NCI-H1436 treated with DMSO at 0.1 percent for 48 hours (cell line): ENCODE measurements around the gene NEGR1.

Experiments used
- DNase-seq: peaks from one replicate; lab custom pipeline; 2025; lab: John Stamatoyannopoulos, UW

The NEGR1 gene

DNA sequence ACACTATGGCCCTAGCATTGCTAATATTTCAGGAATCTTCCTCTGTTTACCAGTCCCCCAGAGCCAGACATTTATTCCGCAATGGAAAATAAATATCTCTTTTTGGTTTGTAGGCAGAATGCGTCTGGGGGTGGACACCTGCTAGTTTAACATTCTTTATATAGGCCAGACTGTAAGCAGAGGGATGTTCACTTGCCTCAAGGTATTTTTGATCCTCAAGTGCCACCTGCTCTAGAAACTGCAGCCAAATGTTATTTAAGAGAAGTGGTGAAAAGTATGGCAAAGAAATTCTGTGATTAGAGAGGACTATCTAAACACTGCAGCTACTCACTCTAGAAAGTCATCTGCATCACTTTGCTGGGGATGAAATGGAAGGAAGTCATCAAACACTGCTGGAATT lies 164.7 kb downstream of the NEGR1 start:
- no peak for DNase-seq

DNA sequence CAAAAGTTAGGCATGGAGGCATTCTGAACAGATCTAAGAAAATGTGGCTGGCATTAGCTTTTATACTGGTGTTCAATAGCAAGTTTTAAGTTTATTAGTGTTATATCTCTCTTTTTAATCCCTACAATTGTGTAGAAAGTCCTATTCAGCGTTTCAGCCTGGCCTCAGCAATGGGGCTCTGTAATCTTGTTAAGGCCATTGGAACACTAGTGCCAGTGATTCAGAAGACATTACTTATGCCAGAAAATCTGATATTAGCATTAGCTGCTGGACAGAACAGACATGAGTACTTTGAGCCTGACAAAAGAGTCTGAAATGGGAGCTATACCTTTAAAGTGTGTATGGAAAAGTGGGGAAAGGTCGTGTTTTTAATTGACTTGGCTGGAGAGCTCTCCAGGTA lies 167.0 kb downstream of the NEGR1 start:
- DNase-seq = no peak

DNA sequence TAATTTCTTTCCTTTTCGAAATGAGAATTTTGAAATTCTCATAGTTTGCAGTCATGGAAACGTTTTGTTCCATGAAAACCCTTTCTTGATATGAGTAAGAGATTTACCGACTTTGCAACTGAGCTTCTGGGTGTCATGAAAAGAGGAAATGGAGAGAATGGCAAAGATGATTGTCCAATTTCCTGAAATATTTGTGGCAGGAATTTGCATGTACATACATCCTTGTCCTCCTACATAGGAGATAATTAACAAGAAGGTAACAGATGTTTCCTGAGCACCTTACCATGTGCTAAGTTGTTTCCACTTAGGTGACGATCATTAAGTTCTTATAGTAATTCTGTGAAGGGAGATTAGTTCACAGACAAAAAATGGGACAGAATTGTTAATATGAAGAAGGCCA lies 170.7 kb downstream of the NEGR1 start:
- no peak for DNase-seq

DNA sequence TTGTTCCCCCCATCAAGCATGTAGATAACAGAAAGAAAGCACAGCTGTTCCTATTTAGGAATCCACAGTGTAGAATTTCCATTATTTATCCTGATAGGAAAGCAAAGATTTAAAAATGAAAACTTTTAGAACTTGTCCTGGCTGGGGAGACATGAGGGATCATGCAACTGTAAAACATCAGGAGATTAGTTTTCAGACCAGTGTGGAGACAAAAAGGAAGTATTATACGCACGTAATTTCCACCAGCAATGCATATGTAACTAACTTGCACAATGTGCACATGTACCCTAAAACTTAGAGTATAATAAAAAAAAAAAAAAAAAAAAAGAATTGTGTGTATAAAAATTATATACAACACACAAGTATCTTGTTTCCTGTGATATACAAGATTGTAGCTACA lies 172.4 kb downstream of the NEGR1 start:
- DNase-seq = no peak

DNA sequence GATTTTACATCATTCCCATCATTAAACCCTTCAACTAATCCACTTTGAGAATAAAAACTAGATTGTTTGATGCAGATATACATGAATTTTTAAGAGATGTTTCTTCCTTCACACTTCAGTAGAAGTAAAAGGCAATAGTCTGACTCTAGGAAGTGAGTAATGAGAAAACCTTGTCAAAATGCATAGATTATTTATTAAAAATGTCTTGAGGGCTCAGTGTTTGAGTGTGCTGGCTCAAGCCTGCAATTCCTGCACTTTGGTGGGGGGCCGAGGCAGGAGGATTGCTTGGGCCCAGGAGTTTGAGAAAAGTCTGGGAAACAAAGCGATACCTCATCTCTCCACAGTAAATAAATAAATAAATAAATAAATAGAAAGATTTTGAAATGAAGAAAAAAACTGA lies 177.1 kb downstream of the NEGR1 start:
- DNase-seq = no peak

DNA sequence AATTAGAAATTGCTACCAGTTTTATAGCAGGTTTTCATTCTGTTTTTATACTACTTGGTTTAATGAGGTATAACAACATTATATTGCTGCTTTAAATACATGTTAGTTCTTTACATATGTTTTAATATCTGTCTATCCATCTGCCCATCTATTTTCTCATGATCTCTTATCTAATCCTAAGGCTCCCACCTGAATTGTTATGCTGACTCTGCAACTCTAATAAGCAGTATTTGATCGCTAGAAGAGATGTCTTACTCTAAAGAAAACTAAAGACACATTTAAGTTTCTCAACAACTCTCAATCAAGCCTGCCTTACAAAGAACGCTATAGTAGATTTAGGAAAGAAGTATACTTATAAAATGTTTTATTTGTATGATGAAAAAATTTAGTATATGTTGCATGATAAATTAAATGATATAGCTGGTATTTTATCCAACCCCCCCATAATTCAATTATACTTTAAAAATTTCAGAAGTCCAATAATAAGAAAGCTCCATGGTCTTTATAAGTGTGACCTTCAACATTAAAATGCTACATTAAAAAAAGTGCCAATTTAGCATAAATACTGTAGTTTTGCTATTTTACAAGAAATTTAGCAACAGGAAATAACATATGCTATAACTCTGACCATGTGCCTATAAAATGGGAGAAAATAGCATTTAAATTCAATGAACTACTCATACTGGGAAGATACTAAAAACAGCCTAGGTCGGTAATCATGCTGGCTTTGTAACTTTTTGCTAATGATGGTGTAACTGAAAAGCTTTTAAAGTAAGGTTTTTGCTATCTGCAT lies 180.3 kb downstream of the NEGR1 start:
- no peak for DNase-seq

DNA sequence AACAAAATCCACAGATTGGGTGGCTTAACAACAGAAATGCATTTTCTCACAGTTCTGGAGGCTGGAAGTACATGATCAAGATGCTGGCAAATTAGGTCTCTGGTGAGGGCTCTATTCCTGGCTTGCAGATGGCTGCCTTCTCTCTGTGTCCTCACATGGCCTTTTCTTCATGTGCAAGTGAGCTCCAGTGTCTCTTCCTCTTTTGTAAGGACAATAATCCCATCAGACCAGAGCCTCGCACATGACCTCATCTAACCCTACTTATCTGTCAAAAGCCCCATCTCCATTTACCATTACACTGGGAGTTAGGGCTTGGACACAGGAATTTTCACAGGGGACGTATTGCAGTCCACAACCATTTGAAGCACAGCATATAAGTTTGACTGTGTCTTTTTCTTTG lies 181.6 kb downstream of the NEGR1 start:
- DNase-seq = no peak

DNA sequence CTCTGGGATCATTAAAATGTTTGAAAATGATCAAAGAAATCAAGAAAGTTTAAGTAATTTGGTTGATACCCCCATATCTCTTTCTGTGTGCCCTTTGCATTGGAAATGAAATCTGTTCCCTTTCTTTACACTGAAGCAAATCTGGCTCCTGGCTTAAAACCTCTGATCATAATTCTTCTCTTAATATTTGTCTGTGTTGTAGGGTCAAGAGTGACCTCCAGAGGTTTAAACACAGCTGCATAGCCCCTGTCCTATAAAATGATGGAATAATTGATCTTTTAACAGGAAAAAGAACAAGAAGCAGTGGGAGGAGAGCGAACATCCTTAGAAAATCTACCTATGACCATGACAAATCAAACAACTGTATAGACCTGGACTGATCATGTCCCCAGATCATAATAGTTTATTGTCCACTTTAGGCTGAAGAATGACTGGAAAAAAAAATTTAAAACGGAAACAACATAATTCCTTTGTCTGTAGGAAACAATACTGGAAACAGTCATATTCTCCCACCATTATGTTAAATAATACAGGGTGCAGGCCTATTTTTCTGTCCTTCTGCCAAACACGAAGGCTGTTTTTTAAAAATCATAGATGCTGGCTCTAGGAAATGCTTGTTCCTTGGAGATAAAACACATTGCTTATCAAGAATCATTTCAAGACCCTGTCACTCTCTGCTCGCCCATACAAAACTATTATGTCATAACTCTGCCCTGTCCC lies 184.3 kb downstream of the NEGR1 start:
- DNase-seq = no peak

DNA sequence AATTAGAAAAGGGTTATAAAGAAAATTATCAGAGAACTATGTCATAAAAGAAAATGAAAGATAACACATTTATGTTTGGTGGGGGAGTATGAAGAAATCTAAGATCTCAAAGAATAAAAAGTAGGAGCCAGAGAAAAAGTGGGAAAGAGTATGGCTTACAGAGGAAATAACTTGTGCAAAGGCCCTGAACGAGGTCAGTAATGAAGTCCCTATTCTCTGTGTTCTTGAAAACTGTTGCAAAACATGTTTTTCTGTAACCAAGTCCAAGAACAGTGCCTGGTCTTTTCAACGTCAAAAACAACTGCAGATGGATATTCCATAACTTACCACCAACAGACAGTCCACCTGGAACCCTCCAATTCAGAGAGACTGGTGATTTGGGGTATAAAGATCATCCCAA lies 188.1 kb downstream of the NEGR1 start:
- no peak for DNase-seq

DNA sequence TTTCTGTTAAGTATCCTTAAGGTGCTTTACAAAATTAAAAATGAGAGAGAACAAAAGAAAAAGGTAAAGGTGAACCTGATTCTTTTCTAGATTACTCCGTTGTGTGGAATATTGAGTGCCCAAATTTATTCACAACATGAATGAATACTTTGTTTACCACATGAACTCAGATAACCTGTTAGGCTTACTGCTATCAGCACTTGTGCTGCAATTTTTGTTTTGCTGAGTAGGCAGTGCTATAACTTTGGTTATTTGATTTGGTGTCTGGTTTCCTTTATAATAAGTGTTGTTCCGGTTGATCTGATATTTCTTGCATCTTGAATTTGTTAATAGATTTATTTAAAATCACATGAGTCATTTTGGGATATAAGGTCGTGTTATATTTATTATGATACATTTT lies 195.9 kb downstream of the NEGR1 start:
- DNase-seq = no peak

DNA sequence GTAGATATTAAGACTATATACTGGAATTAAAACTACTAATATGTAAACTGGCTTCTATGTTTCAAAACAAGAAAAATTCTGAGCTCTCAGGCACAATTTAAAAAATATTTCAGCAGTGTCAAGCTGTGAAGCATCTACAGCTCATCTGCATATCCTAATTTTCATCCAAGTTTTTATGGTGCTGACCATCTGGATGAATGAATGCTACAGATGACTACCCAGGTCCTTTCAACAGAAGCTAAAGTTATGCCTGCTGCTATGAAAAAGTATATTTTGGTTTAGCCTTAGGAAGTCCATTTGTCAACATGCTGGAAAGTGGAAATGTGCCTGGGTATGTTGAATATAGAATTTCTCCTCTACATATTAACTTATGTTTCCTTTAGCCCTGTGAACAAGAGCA lies 206.9 kb downstream of the NEGR1 start:
- DNase-seq = no peak

DNA sequence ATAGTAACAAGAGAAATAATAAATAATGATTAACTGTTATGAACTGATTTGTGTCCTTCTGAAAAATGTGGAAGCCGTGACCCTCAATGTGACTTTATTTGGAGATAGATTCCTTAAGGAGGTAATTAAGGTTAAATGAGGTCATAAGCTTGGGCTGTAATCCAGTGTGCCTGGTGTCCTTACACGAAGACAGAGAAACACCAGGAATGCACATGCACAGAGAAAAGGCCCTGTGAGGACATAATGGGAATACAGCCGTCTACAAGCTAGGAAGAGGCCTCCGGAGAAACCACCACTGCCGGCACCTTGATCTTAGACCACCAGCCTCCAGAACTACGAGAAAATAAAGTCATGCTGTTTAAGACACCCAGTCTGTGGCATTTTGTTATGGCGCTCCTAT lies 215.9 kb downstream of the NEGR1 start:
- no peak for DNase-seq

DNA sequence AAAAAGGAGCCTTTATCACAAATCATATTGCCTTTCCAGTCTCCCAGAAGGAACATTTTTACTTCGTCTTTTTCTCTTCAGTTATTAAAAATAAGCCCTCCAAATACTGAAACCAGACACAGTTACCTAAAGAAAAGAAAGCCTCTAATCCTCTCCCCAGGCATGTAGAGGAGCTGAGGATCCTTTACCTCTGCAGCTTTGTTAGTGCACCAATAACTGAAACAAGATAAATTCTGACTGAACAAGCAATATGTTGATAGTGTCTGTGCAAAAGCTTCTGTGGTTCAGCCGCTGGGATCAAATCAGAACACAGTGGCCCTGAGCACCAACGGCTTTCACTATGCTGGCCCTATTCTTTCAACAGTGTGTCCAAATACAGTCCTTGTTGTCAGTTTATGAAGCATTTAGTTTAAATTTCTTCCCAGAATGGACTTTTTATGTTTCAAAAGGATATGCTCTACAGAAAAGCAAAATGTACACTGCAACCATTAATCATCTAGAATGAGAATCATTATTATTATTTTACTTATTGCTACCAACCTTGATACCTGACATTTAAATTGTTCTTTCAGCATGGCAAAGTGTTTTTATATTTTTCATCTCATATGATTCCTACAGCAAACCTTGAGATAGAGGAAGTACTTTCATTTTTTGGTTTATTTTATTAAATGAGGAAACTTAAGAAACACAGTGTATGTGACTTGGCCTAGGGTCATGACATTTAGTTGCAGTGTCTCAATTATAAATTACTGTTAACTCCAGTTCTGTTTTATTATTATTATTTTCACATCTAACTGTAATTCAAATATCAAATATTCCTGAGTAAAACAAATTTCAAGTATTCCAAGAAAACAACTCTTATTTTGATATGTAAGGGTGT lies 217.9 kb downstream of the NEGR1 start:
- no peak for DNase-seq

DNA sequence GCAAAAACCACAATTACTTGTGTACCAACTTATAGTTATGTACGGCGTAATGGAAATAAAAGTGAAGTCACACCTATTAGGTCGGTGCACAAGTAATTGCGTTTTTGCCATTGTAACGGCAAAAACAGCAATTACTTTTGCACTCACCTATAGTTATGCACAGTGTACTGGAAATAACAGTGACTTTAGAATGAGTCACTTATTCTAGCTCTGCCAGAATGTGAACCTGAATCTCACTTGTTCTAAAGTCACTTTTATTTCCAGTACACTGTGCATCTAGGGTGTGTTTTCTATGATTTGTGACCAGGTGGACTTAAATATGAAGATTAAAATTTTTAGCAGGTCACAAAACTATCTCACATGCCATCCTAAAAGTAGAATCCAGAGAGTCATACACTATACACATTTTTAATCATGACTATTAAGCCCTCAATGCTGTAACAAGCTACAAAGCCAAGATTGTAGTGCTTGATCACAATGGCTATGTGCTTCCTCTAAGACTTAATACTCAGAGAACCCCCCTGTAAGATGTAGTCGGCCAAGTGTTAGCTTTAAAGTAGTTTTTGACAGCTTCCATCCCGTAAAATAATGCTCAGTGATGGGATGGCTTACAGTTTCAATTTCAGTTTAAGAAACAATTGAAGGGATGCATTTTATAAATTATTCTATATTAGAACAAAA lies 218.8 kb downstream of the NEGR1 start:
- no peak for DNase-seq

DNA sequence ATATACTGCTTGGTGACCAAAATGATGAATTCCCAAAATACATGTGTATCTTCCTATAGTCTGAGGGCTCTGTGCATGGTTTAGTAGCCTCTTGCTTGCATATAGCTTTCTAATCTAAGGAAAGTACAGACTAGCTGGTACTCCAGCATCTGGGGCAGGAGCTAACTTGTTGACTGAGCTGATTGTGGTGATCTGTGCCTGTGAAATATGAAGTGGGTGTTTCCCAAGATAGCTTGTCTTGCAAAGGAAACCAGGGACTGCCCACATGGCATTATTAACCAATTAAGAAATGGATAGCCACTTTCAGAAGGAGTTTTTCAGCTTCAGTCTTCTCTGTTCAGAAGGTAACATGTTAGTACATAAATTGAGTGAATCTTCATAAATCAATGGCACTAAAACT lies 219.8 kb downstream of the NEGR1 start:
- no peak for DNase-seq

DNA sequence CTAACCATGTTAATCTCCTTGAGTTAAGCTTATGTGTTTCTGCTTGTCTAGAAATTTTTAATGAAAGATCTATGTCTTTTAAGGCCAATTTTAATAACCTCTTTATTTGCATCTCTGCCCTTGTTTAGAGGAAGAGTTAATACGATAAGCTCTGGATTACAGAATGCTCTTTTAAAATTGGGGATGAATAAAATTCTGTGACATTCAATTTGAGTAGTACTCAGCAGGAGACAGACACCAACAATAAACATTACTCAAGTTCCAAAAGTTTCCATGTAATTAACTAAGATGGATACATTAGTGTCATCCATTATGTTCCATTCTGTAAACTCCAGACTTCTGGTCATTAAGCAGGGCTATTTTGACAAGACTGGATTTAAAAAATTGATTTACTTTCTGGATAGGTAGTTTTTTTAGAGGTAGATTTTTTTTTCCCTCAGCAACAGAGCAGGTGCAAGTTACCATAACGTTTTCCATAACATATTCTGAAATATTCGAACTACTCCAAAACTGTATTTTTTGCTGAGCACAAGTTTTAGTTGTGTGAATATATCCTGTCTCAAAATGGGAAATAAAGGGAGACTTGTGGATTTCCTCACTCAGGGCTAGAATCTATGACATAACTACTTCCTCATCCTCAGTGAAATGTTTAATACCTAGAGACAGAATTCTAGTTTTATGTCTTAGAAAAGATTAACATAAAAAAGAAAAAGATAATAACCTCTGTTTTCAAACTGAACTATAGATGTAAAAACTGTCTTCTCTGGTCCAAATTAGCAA lies 221.7 kb downstream of the NEGR1 start:
- no peak for DNase-seq

DNA sequence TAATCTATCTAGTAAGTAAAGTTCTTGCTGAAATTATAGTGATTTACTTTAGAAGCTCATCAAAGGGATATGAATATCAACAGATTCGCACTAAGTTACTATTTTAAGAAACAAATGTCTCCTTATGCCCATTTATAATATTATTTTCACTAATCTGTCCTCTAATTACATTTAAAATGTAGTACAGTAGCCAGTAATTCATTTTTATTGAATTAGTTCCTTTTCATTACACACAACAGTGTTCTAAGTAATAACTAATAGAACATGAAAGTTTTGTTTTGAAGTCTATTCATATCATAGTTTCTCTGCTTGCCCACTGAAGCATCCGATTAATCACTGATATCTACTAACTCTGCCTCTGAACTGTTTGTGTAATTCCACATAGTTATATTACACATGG lies 225.8 kb downstream of the NEGR1 start:
- DNase-seq = no peak

DNA sequence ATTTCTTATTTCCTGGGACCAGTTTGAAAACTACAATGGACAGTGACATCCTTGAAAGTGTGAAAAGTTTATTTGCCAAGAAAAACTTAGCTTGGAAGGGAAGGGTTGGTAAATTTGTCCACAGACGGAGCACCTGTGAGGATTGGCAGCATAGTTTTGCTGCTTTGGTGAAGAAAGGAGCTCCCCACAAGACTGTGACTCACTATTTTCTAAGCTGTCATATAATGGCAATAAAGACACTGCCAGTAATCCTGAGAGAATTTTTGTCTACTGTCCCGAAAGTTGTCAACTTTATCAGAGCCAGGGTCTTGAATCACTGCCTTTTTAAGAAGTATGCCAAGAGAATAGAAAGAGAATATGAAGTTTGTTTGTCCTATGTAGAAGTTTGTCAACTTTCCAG lies 230.8 kb downstream of the NEGR1 start:
- no peak for DNase-seq

DNA sequence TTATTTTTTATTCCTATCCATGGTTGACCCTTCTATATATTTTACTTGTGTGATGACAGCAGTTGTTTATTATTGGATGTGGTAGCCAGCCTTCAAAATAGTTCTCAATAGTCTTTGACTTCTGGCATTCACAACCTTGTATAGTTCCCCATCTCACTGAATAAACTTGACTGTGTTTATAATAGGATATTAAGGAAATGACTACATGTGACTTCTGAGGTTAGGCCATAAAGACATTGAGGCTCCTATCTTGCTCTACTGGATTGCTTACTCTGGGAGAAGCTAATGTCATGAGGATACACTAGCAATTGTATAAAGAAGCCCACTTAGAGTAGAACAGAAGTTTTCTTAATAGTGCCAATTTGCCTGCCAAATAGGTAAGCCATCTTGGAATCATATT lies 231.8 kb downstream of the NEGR1 start:
- no peak for DNase-seq

DNA sequence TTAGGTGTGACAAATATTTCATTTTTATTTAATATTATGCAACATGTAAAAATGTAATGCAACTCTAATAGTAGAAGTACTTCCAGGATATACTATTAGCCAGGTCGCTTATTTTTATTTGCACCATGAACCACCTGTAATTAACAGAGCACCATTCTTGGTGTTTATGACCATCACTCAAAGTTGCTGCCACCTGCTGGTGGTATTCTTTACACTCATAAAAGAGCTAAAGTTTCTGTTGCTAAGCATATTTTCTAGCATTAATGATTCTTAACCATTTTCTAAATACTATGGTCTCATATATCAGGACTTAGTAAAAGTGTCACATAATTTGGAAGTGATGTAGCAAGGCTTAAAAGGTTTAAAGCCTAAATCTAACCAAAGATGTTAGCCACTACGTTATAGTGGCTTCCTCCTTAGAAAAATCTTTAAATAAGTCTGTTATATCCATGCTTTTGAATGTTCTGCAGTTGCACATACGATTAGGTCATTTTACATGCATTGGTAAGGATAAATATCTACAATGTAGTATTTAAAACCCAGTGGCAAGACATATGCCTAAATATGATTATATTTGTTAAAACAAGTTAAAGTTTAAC lies 244.5 kb downstream of the NEGR1 start:
- no peak for DNase-seq

DNA sequence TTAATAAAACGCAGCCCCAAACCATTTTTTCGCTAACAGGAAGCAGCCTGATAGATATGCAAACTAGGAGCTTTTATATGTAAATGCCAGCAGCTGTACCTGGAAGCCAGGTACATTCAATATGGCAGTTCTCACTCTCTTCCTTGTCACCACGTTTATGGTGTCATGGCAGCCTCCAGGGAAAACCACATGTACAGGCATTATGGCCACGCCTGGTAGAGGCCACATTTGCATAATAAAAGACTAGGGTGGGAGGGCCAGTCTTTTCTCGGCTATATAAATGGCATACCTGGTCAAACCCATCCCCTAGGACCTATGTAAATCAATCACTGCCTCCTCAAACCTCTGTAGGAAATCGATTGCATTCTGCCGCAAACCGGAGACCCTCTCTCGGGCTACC lies 247.5 kb downstream of the NEGR1 start:
- no peak for DNase-seq
